ENCODE measurements around the gene SGCB.

SGCB gene

DNA sequence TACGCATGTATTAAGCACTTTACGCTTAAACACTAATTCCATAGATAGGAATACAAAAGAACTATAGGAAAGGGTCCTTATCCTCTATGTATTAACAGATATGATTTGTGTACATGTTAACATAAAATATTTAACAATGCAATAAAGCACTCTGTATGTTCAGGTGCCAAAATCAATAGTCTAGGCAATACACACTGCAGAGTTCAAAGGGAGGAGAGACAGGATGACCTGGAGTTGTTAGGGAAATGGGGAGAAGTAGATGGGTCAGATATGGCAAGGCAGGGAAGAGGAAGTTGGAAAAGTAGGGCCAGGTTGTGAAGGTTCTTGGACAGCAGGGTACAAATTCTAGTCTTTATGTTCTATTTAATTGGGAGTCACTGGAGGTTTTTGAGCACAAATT, 2.9 kb downstream of the SGCB start:
- TF ChIP-seq, protein P1, sequence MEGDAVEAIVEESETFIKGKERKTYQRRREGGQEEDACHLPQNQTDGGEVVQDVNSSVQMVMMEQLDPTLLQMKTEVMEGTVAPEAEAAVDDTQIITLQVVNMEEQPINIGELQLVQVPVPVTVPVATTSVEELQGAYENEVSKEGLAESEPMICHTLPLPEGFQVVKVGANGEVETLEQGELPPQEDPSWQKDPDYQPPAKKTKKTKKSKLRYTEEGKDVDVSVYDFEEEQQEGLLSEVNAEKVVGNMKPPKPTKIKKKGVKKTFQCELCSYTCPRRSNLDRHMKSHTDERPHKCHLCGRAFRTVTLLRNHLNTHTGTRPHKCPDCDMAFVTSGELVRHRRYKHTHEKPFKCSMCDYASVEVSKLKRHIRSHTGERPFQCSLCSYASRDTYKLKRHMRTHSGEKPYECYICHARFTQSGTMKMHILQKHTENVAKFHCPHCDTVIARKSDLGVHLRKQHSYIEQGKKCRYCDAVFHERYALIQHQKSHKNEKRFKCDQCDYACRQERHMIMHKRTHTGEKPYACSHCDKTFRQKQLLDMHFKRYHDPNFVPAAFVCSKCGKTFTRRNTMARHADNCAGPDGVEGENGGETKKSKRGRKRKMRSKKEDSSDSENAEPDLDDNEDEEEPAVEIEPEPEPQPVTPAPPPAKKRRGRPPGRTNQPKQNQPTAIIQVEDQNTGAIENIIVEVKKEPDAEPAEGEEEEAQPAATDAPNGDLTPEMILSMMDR (IDR thresholded peaks at IDR 0.05; ENCODE audit: borderline replicate concordance, control extremely low read depth, extremely low read depth, insufficient read depth, missing control alignments), result no peak
- no peak for DNase-seq (ENCODE audit: low spot score)
- in situ Hi-C loops (cut with MboI; ENCODE audit: low sequenced_read_pairs, unreplicated experiment), result no loop called here

DNA sequence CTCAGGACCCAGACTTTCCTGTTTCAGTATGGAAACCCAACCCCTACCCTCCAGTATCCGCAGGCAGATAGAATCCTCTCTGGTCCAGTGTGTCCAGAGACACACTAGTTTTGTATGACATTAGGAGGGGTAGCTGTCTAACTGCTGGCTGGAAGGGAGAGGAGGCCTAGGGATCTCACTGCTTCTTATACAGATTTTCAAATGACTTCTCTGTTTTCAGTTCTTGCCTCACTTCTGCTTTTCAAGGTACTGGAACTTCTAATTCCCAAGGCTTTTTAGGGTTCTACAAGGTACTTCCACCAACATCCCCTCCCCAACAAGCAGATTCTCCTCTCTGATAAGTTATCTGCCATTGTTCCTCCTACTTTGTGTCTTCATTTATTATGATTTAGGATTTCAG, 6.1 kb downstream of the SGCB start:
- no peak for DNase-seq (ENCODE audit: low spot score)
- TF ChIP-seq, protein P1 (IDR thresholded peaks at IDR 0.05; ENCODE audit: borderline replicate concordance, control extremely low read depth, extremely low read depth, insufficient read depth, missing control alignments), result no peak
- in situ Hi-C loops (cut with MboI; ENCODE audit: low sequenced_read_pairs, unreplicated experiment), result no loop called here

DNA sequence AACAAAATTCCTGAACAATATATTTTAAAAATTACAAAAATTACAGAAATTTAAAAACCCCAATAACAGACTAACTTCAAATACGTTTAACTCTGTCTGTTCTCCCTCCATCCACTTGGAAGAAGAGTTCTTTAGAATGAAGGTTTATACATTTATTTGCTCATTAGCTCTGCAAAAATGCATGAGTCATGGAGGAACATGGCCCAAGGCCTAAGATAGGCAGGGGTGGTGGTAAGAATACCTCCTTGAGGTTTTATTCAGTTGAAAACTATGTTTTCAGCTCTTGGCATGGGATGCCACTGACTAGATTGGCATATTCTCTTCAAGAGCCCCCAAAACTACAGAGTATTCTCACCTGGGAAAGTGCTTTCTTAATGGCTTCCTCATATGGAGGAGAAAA, 9.1 kb downstream of the SGCB start:
- in situ Hi-C loops (cut with MboI; ENCODE audit: low sequenced_read_pairs, unreplicated experiment), result no loop called here

DNA sequence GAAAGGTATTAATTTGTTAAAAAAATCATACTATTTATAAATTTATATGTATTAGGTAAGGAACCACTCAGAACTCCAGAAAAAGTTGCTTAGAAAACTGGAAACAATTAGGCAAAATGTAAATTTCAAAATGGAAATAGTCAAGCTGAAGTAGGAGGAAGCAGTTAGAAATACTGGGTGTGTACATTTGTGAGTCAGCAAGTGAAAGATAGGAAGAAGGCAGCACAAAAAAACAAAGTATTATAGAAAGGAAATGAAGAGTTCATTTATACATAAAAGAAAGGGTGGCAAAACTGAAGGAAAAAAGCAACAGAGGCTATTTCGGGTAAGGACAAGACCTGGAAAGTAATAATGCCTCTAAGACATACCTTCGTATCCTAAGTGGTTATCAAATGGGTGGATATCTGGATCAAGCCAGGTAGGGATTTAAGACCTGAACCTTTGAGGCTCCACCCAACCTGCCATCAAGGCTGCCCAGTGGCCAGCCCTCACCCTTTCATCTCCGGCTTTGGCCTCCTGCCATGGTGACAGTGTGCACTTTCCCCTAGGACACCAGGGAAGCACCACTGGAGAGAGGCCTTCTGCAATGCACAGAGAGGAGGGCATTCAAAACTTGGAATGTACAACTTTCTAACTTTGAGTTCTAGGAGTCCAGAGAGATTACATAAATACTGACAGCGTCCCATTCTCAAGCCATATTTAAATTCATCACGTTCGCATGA, 18.0 kb downstream of the SGCB start, which contains the start of gene LRRC66:
TSS of gene LRRC66 (minus strand) at position 428 of the 722 bp plus-strand sequence. CDS start 2,750 bp downstream, outside the sequence.
- TF ChIP-seq, protein P1 (IDR thresholded peaks at IDR 0.05; ENCODE audit: borderline replicate concordance, control extremely low read depth, extremely low read depth, insufficient read depth, missing control alignments), result no peak
- in situ Hi-C loops (cut with MboI; ENCODE audit: low sequenced_read_pairs, unreplicated experiment), result loop anchor here (25.0 kb wide), 1 partner anchor 117 kb away; no protein-coding TSS in a partner anchor
- no peak for DNase-seq (ENCODE audit: low spot score)

More for the DNA sequence above, 9.1 kb downstream of the SGCB start:
- TF ChIP-seq, protein P1 (IDR thresholded peaks at IDR 0.05; ENCODE audit: borderline replicate concordance, control extremely low read depth, extremely low read depth, insufficient read depth, missing control alignments), result no peak
- no peak for DNase-seq (ENCODE audit: low spot score)

DNA sequence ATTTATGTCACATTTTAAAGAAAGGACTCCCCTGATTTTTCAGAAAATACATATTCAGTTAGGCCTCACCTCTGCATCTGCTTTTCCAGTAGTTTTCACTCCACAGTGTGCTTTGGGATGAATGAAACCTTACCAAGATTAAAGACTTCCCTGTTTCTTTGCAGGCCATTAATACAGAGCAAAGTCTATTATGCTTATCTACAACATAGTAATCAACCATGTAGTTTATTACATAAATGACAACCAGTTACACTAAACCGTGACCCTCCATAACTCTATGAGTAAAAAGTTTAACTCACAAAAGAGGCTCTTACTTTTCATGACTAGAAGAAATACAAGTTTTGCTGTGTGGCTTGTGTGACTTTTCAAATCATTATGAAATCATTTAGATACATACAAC, 20.3 kb downstream of the SGCB start:
- DNase-seq (ENCODE audit: low spot score), result no peak
- TF ChIP-seq, protein P1 (IDR thresholded peaks at IDR 0.05; ENCODE audit: borderline replicate concordance, control extremely low read depth, extremely low read depth, insufficient read depth, missing control alignments), result no peak
- in situ Hi-C loops (cut with MboI; ENCODE audit: low sequenced_read_pairs, unreplicated experiment), result loop anchor here (25.0 kb wide), 1 partner anchor 119 kb away; no protein-coding TSS in a partner anchor

DNA sequence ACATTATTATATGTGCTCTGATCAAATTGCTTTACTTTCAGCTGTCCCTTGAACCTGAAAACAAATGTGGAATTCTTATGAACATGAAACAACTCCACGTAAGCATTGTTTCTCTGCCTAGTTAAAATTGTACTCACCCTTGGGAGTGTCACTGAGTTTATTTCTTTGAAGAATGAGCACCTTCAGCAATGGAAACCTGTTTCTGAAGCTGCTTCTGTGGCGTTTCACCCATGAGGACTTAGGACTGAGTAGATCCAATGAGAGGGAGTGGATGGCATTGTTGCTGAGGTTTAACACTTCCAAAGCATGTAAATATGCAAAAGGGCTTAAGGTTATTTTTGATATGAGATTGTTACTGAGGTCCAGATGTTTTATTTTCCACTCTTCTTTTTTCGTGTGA, 21.1 kb downstream of the SGCB start:
- in situ Hi-C loops (cut with MboI; ENCODE audit: low sequenced_read_pairs, unreplicated experiment), result loop anchor here (25.0 kb wide), 1 partner anchor 120 kb away; no protein-coding TSS in a partner anchor
- TF ChIP-seq, protein P1 (IDR thresholded peaks at IDR 0.05; ENCODE audit: borderline replicate concordance, control extremely low read depth, extremely low read depth, insufficient read depth, missing control alignments), result no peak
- DNase-seq (ENCODE audit: low spot score), result no peak
